Calu3 (cell line): ENCODE results near the gene ST3GAL4. TPM values are rescaled to one million over a fixed set of nuclear protein-coding genes. Genes with fewer than 3 reads are reported as not detected.
A peak's percentile ranks its signal among the peaks of the same experiment; 100 is the strongest.

Experiments
- BruUV-seq: library from RNA; stranded (reverse); fragments of 400-500 nt; replicated peaks from 2 replicates; lab custom pipeline; 2021; lab: Mats Ljungman, UMichigan
- CTCF ChIA-PET: fragments of 300-600 bp; sonication (Branson Sonifier 250); formaldehyde crosslinking; loops from one replicate; lab custom pipeline; 2022; ENCODE audit warnings: antibody characterized with exemption; lab: Charles Lee
- DNase-seq: peaks from one replicate; pipeline ENCODE4 v3.0.0; 2022
- H3K27ac Mint-ChIP-seq: one replicate; pipeline ENCODE4 v1.8.0; 2022; ENCODE audit warnings: mixed read lengths; ENCODE audit not compliant: unreplicated experiment
- H3K27me3 Mint-ChIP-seq: one replicate; pipeline ENCODE4 v1.8.0; 2022; ENCODE audit warnings: mixed read lengths; ENCODE audit not compliant: unreplicated experiment
- H3K36me3 Mint-ChIP-seq: one replicate; pipeline ENCODE4 v1.8.0; 2022; ENCODE audit warnings: mild to moderate bottlenecking, moderate library complexity, mixed read lengths; ENCODE audit not compliant: insufficient read depth, unreplicated experiment
- H3K4me1 Mint-ChIP-seq: one replicate; pipeline ENCODE4 v1.8.0; 2022; ENCODE audit warnings: mild to moderate bottlenecking, low read depth, mixed read lengths; ENCODE audit not compliant: unreplicated experiment
- H3K4me3 Mint-ChIP-seq: one replicate; pipeline ENCODE4 v1.8.0; 2022; ENCODE audit warnings: mild to moderate bottlenecking, low read depth, moderate library complexity, mixed read lengths; ENCODE audit not compliant: unreplicated experiment
- H3K9me3 Mint-ChIP-seq: one replicate; pipeline ENCODE4 v1.8.0; 2022; ENCODE audit warnings: low read depth, mixed read lengths; ENCODE audit not compliant: unreplicated experiment
- CTCF ChIP-seq: fragments of 200-600 bp; IDR thresholded peaks from one replicate; pipeline ENCODE4 v1.8.0; 2022; ENCODE audit warnings: antibody characterized with exemption; ENCODE audit not compliant: unreplicated experiment
- intact Hi-C: fragments of 100-400 bp; cut with micrococcal nuclease; formaldehyde crosslinking; loops from one replicate; pipeline ENCODE4 v1.10.0; 2022; ENCODE audit not compliant: unreplicated experiment
- total RNA-seq: library from RNA; stranded (reverse); gene quantifications from 2 replicates; pipeline ENCODE4 v1.2.3, GENCODE V29; 2022

The ST3GAL4 gene
- total RNA-seq, 1 experiment from 2014 or later = 27.9 TPM

DNA sequence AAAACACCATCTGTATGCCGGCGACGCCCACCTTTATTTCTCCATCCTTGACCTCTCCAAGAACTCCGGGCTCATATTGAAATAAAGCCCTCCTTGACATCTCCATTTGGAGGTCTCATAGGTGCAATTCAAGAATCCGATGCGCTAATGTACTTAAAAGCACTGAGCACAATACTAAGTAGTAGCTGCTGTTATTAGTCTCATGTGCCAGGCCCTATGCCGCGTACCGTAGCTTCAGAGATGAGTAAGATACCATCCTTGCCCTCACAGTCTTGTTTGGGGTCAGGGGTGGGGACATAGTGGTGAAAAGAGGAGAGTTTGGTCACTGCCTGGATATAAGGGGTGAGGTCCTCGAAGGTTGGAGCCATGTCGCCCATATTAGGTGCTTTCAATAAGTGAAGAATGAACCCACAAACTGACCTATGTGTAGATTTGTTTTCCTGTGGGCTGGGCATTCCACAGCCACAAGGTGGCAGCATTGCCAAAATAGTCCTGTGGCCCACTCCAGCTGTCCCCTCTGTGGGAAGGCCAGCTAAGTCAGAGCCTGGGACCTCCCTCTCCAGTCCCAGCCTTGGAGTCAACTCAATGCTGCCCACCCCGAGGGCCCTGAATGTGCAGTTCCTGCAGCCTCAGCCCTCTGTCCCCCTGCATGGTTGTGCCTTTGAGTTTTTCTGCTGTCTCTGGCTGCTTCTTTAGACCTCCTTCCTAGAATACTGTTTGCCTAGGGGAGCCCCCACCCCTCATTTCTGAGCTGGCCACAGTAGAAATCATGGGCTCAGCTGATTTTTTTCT lies 45.1 kb upstream of the ST3GAL4 start:
- intact Hi-C loops = loop anchor here (1.0 to 5.0 kb wide), 3 partner anchors 47 to 170 kb away; partner anchors contain the start of gene ST3GAL4
- H3K27ac Mint-ChIP-seq = no peak overlapping the region
- peak; percentile 65 for TF ChIP-seq CTCF
- CTCF ChIA-PET = interaction anchor here (0.6 to 1.5 kb wide), 10 partner anchors 9 to 297 kb away, joined by 3 to 35 read pairs (median 4); partner anchors contain the start of gene ST3GAL4
- H3K4me1 Mint-ChIP-seq = peaks cover 11% of the 10 kb centered on the region
- peaks cover 5% of the 10 kb centered on the region for H3K36me3 Mint-ChIP-seq
- peak; percentile 76 for DNase-seq
- H3K27me3 Mint-ChIP-seq = no peaks in the 10 kb centered on the region
- BruUV-seq = no TSS peak
- no peak overlapping the region for H3K4me3 Mint-ChIP-seq
- H3K9me3 Mint-ChIP-seq = no peaks in the 10 kb centered on the region

DNA sequence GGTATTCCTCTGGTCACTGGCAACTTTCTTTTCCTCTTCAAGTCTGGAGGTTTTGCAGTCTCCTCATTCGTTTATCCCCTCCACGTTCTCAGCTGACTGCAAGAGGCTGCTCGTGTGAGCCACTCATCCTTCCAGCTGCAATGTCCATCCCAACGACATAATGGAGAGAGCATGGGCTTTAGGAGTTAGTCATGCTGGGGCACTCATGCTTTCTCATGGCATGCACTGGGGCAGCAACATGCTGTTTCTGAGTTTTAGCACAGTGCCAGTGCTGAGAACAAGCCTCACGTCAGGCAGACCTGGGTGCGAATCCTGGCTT lies 44.5 kb upstream of the ST3GAL4 start:
- DNase-seq = no peak
- no peaks in the 10 kb centered on the region for H3K9me3 Mint-ChIP-seq
- TF ChIP-seq CTCF = no peak
- peaks cover 11% of the 10 kb centered on the region for H3K4me1 Mint-ChIP-seq
- CTCF ChIA-PET = interaction anchor here (1.0 to 1.5 kb wide), 8 partner anchors 17 to 296 kb away, joined by 3 to 35 read pairs (median 4); partner anchors contain the start of gene ST3GAL4
- H3K4me3 Mint-ChIP-seq = no peak overlapping the region
- H3K27ac Mint-ChIP-seq = no peak overlapping the region
- no peaks in the 10 kb centered on the region for H3K27me3 Mint-ChIP-seq
- intact Hi-C loops = loop anchor here (1.0 to 5.0 kb wide), 3 partner anchors 46 to 169 kb away; partner anchors contain the start of gene ST3GAL4
- BruUV-seq = no TSS peak
- peaks cover 5% of the 10 kb centered on the region for H3K36me3 Mint-ChIP-seq

- intact Hi-C loops = loop anchor here (5.0 kb wide), 2 partner anchors 46 to 121 kb away; partner anchors contain the start of gene ST3GAL4
- Mint-ChIP-seq H3K4me1 (peaks cover 11% of the 10 kb centered on the region), H3K27me3 (no peaks in the 10 kb centered on the region), H3K27ac (no peak overlapping the region), H3K36me3 (peaks cover 5% of the 10 kb centered on the region), H3K4me3 (no peak overlapping the region), H3K9me3 (no peaks in the 10 kb centered on the region)
- BruUV-seq = no TSS peak
- no peak for TF ChIP-seq CTCF
- CTCF ChIA-PET = interaction anchor here (1.2 to 1.5 kb wide), 3 partner anchors 28 to 169 kb away, joined by 4 to 35 read pairs (median 5); no protein-coding TSS in a partner anchor
- DNase-seq = no peak
Observed at GRCh38 chr11:126311401-126312291, 43.8 kb upstream of the ST3GAL4 start.

DNA sequence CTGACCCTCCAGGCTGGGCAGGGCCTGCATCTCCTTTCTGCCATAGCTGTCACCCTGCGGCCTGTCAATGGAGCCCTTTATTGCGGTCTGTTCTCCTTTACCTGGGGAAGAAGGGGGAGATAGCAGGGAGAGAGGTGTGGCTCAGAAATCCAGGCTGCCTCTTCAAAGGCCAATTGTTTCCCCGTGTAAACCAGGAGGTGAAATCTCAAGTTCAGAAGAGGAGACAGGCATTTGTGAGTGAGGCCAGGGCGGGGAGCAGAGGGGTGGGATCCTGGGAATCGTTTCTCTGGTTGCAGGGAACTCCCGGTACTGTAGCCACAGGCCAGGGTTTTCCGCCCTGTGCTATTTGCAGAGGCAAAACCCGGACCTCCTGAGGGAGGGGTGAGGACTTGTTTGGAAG lies 42.5 kb upstream of the ST3GAL4 start:
- no peaks in the 10 kb centered on the region for H3K27me3 Mint-ChIP-seq
- no peak for TF ChIP-seq CTCF
- H3K4me3 Mint-ChIP-seq = no peak overlapping the region
- H3K36me3 Mint-ChIP-seq = peaks cover 5% of the 10 kb centered on the region
- BruUV-seq = no TSS peak
- peaks cover 20% of the 10 kb centered on the region for H3K4me1 Mint-ChIP-seq
- intact Hi-C loops = loop anchor here (5.0 kb wide), 2 partner anchors 44 to 119 kb away; partner anchors contain the start of gene ST3GAL4
- peak overlapping the region; percentile 22 for H3K27ac Mint-ChIP-seq
- no peaks in the 10 kb centered on the region for H3K9me3 Mint-ChIP-seq
- peak; percentile 33 for DNase-seq
- CTCF ChIA-PET = interaction anchor here (0.6 to 1.0 kb wide), 3 partner anchors 12 to 168 kb away, joined by 3 read pairs; no protein-coding TSS in a partner anchor
